PFSK-1 (cell line): ENCODE results near the gene PRICKLE4.

Experiments
- REST ChIP-seq, 2 experiments: IDR thresholded peaks; 2 replicates each; pipeline versions ENCODE4 v1.6.1 to v1.8.0; 2011 to 2012; ENCODE audit warnings: low read depth in 2 of 2, low read length in 2 of 2, control low read depth in 1 of 2, inconsistent platforms in 1 of 2, mild to moderate bottlenecking in 1 of 2, moderate library complexity in 1 of 2; ENCODE audit not compliant: insufficient read depth in 1 of 2
- TAF1 ChIP-seq: IDR thresholded peaks from 2 replicates; pipeline ENCODE4 v1.6.1; 2012; ENCODE audit warnings: low read length, control low read depth, borderline replicate concordance; ENCODE audit not compliant: insufficient read depth

DNA sequence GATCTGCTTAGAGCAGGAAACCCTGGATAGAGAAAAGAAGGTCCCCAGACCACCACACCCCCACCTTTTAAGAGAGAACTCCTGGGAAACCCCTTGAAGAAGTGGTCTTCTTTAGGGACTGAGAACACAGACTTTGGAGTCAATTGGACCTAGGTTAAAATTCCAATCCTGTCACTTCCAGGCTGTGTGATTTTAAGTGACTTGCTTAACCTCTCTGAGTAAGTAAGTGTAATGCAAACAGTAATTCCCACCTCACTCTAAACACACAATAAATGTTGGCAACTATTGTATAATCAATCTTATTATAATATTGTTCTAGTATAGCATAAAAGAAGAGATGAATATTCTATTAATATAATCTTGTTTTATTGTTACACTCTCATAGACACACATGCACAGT, 48.4 kb upstream of the PRICKLE4 start:
- TF ChIP-seq REST (IDR thresholded peaks at IDR 0.05; ENCODE audit: insufficient read depth in 1 of 2, low read depth in 2 of 2, low read length in 2 of 2) (no peak), TAF1 (no peak)
